GM23338 (cell line): ENCODE results near the gene KHK. TPM values are rescaled to one million over a fixed set of nuclear protein-coding genes. Genes with fewer than 3 reads are reported as not detected.
A peak's percentile ranks its signal among the peaks of the same experiment; 100 is the strongest.

Source experiments
- ATAC-seq: fragments of 200-7000 bp; cut with Tn5 transposase; 3 replicates; pipeline ENCODE4 v1.9.1; 2020
- DNase-seq: peaks from one replicate; pipeline ENCODE4 v3.0.0-alpha.2; 2015; ENCODE audit warnings: low spot score
- H2AFZ ChIP-seq: fragments of 200-600 bp; sonication (generic); 2 replicates; pipeline ENCODE4 v1.8.0; 2016; ENCODE audit warnings: antibody characterized with exemption, mild to moderate bottlenecking, moderate library complexity
- H3F3A ChIP-seq: fragments of 200-600 bp; sonication (generic); replicated peaks from 2 replicates; pipeline ENCODE4 v1.8.0; 2017; ENCODE audit warnings: antibody characterized with exemption, mixed run types, low read depth
- H3K27ac ChIP-seq: fragments of 200-600 bp; sonication (generic); 2 replicates; pipeline ENCODE4 v1.6.1; 2016; ENCODE audit warnings: low read depth
- H3K27me3 ChIP-seq: fragments of 200-600 bp; sonication (generic); 2 replicates; pipeline ENCODE4 v1.8.0; 2016; ENCODE audit warnings: mild to moderate bottlenecking, mixed run types, moderate library complexity; ENCODE audit not compliant: insufficient read depth
- H3K36me3 ChIP-seq: fragments of 200-600 bp; sonication (generic); 2 replicates; pipeline ENCODE4 v1.8.0; 2016; ENCODE audit warnings: mild to moderate bottlenecking; ENCODE audit not compliant: insufficient read depth
- H3K4me1 ChIP-seq: fragments of 200-600 bp; sonication (generic); 2 replicates; pipeline ENCODE4 v1.8.0; 2016; ENCODE audit warnings: mild to moderate bottlenecking, moderate library complexity; ENCODE audit not compliant: insufficient read depth
- H3K4me2 ChIP-seq: fragments of 200-600 bp; sonication (generic); 2 replicates; pipeline ENCODE4 v1.7.1; 2017; ENCODE audit warnings: mixed run types
- H3K4me3 ChIP-seq: fragments of 200-600 bp; sonication (generic); 2 replicates; pipeline ENCODE4 v1.6.1; 2016; ENCODE audit warnings: mixed run types
- H3K79me2 ChIP-seq: fragments of 200-600 bp; sonication (generic); replicated peaks from 2 replicates; pipeline ENCODE4 v1.8.0; 2017; ENCODE audit warnings: mild to moderate bottlenecking; ENCODE audit not compliant: insufficient read depth
- H3K9me2 ChIP-seq: fragments of 200-600 bp; sonication (generic); 2 replicates; pipeline ENCODE4 v1.8.0; 2017; ENCODE audit not compliant: insufficient read depth
- H4K20me1 ChIP-seq: fragments of 200-600 bp; sonication (generic); replicated peaks from 2 replicates; pipeline ENCODE4 v1.8.0; 2017; ENCODE audit warnings: mild to moderate bottlenecking; ENCODE audit not compliant: insufficient read depth
- H3K27ac Mint-ChIP-seq: 2 replicates; pipeline ENCODE4 v1.8.0; 2020; ENCODE audit warnings: inconsistent platforms, mild to moderate bottlenecking, moderate library complexity, mixed read lengths
- H3K27me3 Mint-ChIP-seq: 3 replicates; pipeline ENCODE4 v1.8.0; 2022; ENCODE audit warnings: low read depth, mild to moderate bottlenecking, moderate library complexity, mixed read lengths, inconsistent platforms; ENCODE audit not compliant: insufficient read depth, poor library complexity
- H3K36me3 Mint-ChIP-seq: 3 replicates; pipeline ENCODE4 v1.8.0; 2021; ENCODE audit warnings: low read depth, mild to moderate bottlenecking, inconsistent platforms, moderate library complexity, mixed read lengths
- H3K4me1 Mint-ChIP-seq: 3 replicates; pipeline ENCODE4 v1.8.0; 2020; ENCODE audit warnings: mild to moderate bottlenecking, inconsistent platforms, mixed read lengths
- H3K4me3 Mint-ChIP-seq: 3 replicates; pipeline ENCODE4 v1.8.0; 2021; ENCODE audit warnings: moderate library complexity, mild to moderate bottlenecking, inconsistent platforms, mixed read lengths
- H3K9me3 Mint-ChIP-seq: 3 replicates; pipeline ENCODE4 v1.8.0; 2020; ENCODE audit warnings: moderate library complexity, mild to moderate bottlenecking, inconsistent platforms, mixed read lengths
- CREB1 ChIP-seq: fragments of 250-450 bp; sonication (Bioruptor Pico); IDR thresholded peaks from 2 replicates; pipeline ENCODE4 v1.5.0; 2020; ENCODE audit warnings: low read depth, mild to moderate bottlenecking, moderate library complexity
- CTCF ChIP-seq, 2 experiments: fragments of 200-600 bp in 1 of 2; sonication (generic) in 1 of 2; conservative IDR thresholded peaks; 2 replicates each; pipeline versions ENCODE4 v1.5.1 to v1.6.1; 2016 to 2017; ENCODE audit warnings: antibody characterized with exemption in 2 of 2, low read depth in 2 of 2, mild to moderate bottlenecking in 2 of 2, moderate library complexity in 1 of 2
- EZH2 ChIP-seq: fragments of 200-600 bp; sonication (generic); IDR thresholded peaks from one replicate; pipeline ENCODE4 v1.8.0; 2017; ENCODE audit warnings: antibody characterized with exemption, mild to moderate bottlenecking, low read depth; ENCODE audit not compliant: unreplicated experiment
- ZNF462 ChIP-seq: fragments of 250-450 bp; sonication (Bioruptor Pico); IDR thresholded peaks from 2 replicates; pipeline ENCODE4 v1.5.0; 2020; ENCODE audit warnings: mild to moderate bottlenecking, moderate library complexity
- polyA plus RNA-seq: library from polyadenylated mRNA; unstranded; fragments of >200 nt; fragmentation: Nextera tagmentation; extraction: Ambion mirVana; gene quantifications from 2 replicates; pipeline ENCODE4 v1.2.1, GENCODE V29; 2016
- total RNA-seq: library from RNA; depleted of rRNA; stranded (reverse); fragments of >200 nt; shearing (Covaris generic); gene quantifications from 2 replicates; pipeline ENCODE4 v1.2.3, GENCODE V29; 2014

Gene KHK
- total and polyA plus RNA-seq, 2 experiments from 2014 or later = 9.7 TPM

- TF ChIP-seq ZNF462 = no peak
These were observed 15.1 kb upstream of the KHK start, which contains the start of gene OST4 (continued) for GRCh38 chr2:27071277-27071989.

- H3K79me2 ChIP-seq = peaks cover 19% of the 10 kb centered on the region
- H3K9me2 ChIP-seq = no peaks in the 10 kb centered on the region
- ATAC-seq (peak; percentile 74), DNase-seq (peak; percentile 68)
- no peaks in the 10 kb centered on the region for H3K27me3 ChIP-seq
- Mint-ChIP-seq H3K9me3 (no peaks in the 10 kb centered on the region; the same call in 2 of the 3 replicates), H3K27ac (peak overlapping the region; percentile 88), H3K27me3 (peaks cover 19% of the 10 kb centered on the region), H3K4me1 (peaks cover 15% of the 10 kb centered on the region), H3K4me3 (peak overlapping the region; percentile 96), H3K36me3 (peaks cover 32% of the 10 kb centered on the region)
- H2AFZ ChIP-seq = peak overlapping the region; percentile 92
- peak overlapping the region; percentile 99 for H3K4me2 ChIP-seq
- peaks cover 19% of the 10 kb centered on the region for H3K4me1 ChIP-seq
- H3K4me3 ChIP-seq = peak overlapping the region; percentile 100
- peaks cover 7% of the 10 kb centered on the region for H4K20me1 ChIP-seq
- peaks cover 7% of the 10 kb centered on the region; the same call in 1 of the 2 replicates for H3F3A ChIP-seq
- H3K36me3 ChIP-seq = peaks cover 3% of the 10 kb centered on the region; the same call in 1 of the 2 replicates
- peak overlapping the region; percentile 95 for H3K27ac ChIP-seq
- TF ChIP-seq CREB1 (CRISPR knock-in tag) (no peak), EZH2 (no peak), CTCF (conservative IDR thresholded peaks at IDR 0.05; ENCODE audit: low read depth in 2 of 2) (no peak), ZNF462 (no peak)
These were observed 14.4 kb upstream of the KHK start for GRCh38 chr2:27071990-27072830.
